PC-3 (cell line): ENCODE results near the gene INSYN2A. TPM values are rescaled to one million over a fixed set of nuclear protein-coding genes. Genes with fewer than 3 reads are reported as not detected.
A peak's percentile ranks its signal among the peaks of the same experiment; 100 is the strongest.

Source experiments
- ATAC-seq: fragments of 200-7000 bp; cut with Tn5 transposase; 2 replicates; pipeline ENCODE4 v1.9.1; 2020; ENCODE audit warnings: mild to moderate bottlenecking, moderate library complexity
- BruUV-seq: library from RNA; stranded (reverse); fragments of 400-500 nt; replicated peaks from 2 replicates; lab custom pipeline; 2021; lab: Mats Ljungman, UMichigan
- CTCF ChIA-PET: fragments of 300-600 bp; sonication (Branson Sonifier 250); formaldehyde crosslinking; loops from one replicate; lab custom pipeline; 2022; ENCODE audit warnings: antibody characterized with exemption; lab: Charles Lee
- POLR2A ChIA-PET: fragments of 300-600 bp; sonication (Branson Sonifier 250); formaldehyde crosslinking; loops from one replicate; lab custom pipeline; 2022; ENCODE audit warnings: antibody characterized with exemption; ENCODE audit not compliant: unreplicated experiment; lab: Charles Lee
- DNase-seq: peaks from one replicate; pipeline ENCODE4 v3.0.0-alpha.2; 2015
- H2AFZ ChIP-seq: fragments of 300-600 bp; sonication (generic); 2 replicates; pipeline ENCODE4 v1.6.0; 2016; ENCODE audit warnings: antibody characterized with exemption, low read length
- H3F3A ChIP-seq: fragments of 300-600 bp; sonication (generic); one replicate; pipeline ENCODE4 v1.6.0; 2017; ENCODE audit warnings: antibody characterized with exemption, low read length, control low read depth, mild to moderate bottlenecking; ENCODE audit not compliant: unreplicated experiment
- H3K27ac ChIP-seq: fragments of 300-600 bp; sonication (generic); 2 replicates; pipeline ENCODE4 v1.5.1; 2016; ENCODE audit warnings: mild to moderate bottlenecking, low read length
- H3K27me3 ChIP-seq: fragments of 300-600 bp; sonication (generic); 2 replicates; pipeline ENCODE4 v1.6.1; 2016; ENCODE audit warnings: low read length, mixed read lengths
- H3K36me3 ChIP-seq: fragments of 300-600 bp; sonication (generic); 2 replicates; pipeline ENCODE4 v1.6.1; 2016; ENCODE audit warnings: low read depth, mixed run types, low read length, mixed read lengths
- H3K4me1 ChIP-seq: fragments of 300-600 bp; sonication (generic); 2 replicates; pipeline ENCODE4 v1.5.1; 2016; ENCODE audit warnings: low read length; ENCODE audit not compliant: insufficient read depth
- H3K4me2 ChIP-seq: fragments of 300-600 bp; sonication (generic); 2 replicates; pipeline ENCODE4 v1.6.0; 2016; ENCODE audit warnings: low read length
- H3K4me3 ChIP-seq: fragments of 300-600 bp; sonication (generic); 2 replicates; pipeline ENCODE4 v1.5.1; 2016; ENCODE audit warnings: mild to moderate bottlenecking, low read length, mixed read lengths
- H3K79me2 ChIP-seq: fragments of 300-600 bp; sonication (generic); 2 replicates; pipeline ENCODE4 v1.6.1; 2017; ENCODE audit warnings: low read length, mixed read lengths
- H3K9ac ChIP-seq: fragments of 300-600 bp; sonication (generic); 2 replicates; pipeline ENCODE4 v1.6.0; 2016; ENCODE audit warnings: mild to moderate bottlenecking, low read length
- H3K9me2 ChIP-seq: fragments of 300-600 bp; sonication (generic); replicated peaks from 2 replicates; pipeline ENCODE4 v1.6.1; 2016; ENCODE audit warnings: mixed run types, low read length, mixed read lengths
- H3K9me3 ChIP-seq: fragments of 300-600 bp; sonication (generic); 2 replicates; pipeline ENCODE4 v1.6.1; 2016; ENCODE audit warnings: low read length, mixed read lengths
- H4K20me1 ChIP-seq: fragments of 300-600 bp; sonication (generic); 2 replicates; pipeline ENCODE4 v1.6.1; 2016; ENCODE audit warnings: low read length, mixed read lengths
- EZH2 ChIP-seq: fragments of 300-600 bp; sonication (generic); IDR thresholded peaks from one replicate; pipeline ENCODE4 v1.6.1; 2017; ENCODE audit warnings: antibody characterized with exemption, mild to moderate bottlenecking, low read length; ENCODE audit not compliant: unreplicated experiment
- EZH2phosphoT487 ChIP-seq: fragments of 300-600 bp; sonication (generic); IDR thresholded peaks from 2 replicates; pipeline ENCODE4 v1.6.1; 2018; ENCODE audit warnings: mild to moderate bottlenecking, antibody characterized with exemption, low read length, borderline replicate concordance
- intact Hi-C: fragments of 100-400 bp; cut with micrococcal nuclease; formaldehyde crosslinking; loops from 2 replicates; pipeline ENCODE4 v1.9.0; 2023
- total RNA-seq: library from RNA; depleted of rRNA; stranded (reverse); fragments of >200 nt; gene quantifications from 2 replicates; pipeline ENCODE4 v1.2.3, GENCODE V29; 2014
- TF ChIP-seq, protein P1 (sequence below): fragments of 300-600 bp; sonication (generic); conservative IDR thresholded peaks from 2 replicates; pipeline ENCODE4 v1.5.1; 2017; ENCODE audit warnings: antibody characterized with exemption, low read depth, mild to moderate bottlenecking, low read length

Gene INSYN2A
- total RNA-seq, 1 experiment from 2014 or later, result not detected

DNA sequence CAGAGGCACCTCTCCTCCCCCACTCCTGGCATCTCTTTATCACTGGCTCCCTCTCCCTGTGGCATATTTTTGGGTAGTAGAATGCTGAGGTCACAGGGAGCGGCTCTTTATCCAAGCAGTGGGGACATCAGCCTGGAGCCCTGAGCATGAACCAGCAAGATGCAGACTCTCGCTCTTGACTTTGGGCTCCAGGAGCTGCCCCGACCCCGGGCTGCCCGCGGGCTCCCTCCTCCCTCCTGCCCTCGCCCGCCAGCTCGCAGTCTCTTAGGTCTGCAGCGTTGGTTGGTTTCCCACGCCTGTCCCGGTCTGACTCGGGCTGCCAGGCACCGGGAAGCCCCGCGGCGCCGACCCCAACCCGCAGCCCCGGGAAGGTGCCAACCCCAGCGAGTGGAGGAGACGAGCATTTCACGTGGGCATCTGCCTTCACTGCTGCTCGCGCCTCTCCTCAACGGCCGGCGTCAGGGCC, 1.3 kb downstream of the INSYN2A start:
- Histone ChIP-seq H3K27me3 (no peaks in the 10 kb centered on the region), H3K27ac (no peak overlapping the region), H3K4me3 (peak overlapping the region; percentile 62; the same call in 1 of the 2 replicates), H3K4me2 (peak overlapping the region; percentile 81; the same call in 1 of the 2 replicates), H3K9me2 (no peaks in the 10 kb centered on the region), H2AFZ (no peak overlapping the region), H3K4me1 (no peaks in the 10 kb centered on the region), H3K36me3 (no peaks in the 10 kb centered on the region), H3K9me3 (no peaks in the 10 kb centered on the region), H3K79me2 (no peaks in the 10 kb centered on the region), H3K9ac (no peak overlapping the region), H4K20me1 (no peaks in the 10 kb centered on the region), H3F3A (no peaks in the 10 kb centered on the region)
- DNase-seq (no peak), ATAC-seq (peak; percentile 8; the same call in 1 of the 2 replicates)
- intact Hi-C loops, result no loop called here
- ChIA-PET POLR2A (no interaction called here), CTCF (no interaction called here)
- no TSS peak for BruUV-seq
- no peak for TF ChIP-seq EZH2
- TF ChIP-seq, protein P1, sequence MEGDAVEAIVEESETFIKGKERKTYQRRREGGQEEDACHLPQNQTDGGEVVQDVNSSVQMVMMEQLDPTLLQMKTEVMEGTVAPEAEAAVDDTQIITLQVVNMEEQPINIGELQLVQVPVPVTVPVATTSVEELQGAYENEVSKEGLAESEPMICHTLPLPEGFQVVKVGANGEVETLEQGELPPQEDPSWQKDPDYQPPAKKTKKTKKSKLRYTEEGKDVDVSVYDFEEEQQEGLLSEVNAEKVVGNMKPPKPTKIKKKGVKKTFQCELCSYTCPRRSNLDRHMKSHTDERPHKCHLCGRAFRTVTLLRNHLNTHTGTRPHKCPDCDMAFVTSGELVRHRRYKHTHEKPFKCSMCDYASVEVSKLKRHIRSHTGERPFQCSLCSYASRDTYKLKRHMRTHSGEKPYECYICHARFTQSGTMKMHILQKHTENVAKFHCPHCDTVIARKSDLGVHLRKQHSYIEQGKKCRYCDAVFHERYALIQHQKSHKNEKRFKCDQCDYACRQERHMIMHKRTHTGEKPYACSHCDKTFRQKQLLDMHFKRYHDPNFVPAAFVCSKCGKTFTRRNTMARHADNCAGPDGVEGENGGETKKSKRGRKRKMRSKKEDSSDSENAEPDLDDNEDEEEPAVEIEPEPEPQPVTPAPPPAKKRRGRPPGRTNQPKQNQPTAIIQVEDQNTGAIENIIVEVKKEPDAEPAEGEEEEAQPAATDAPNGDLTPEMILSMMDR, result no peak
- TF ChIP-seq EZH2phosphoT487, result no peak

DNA sequence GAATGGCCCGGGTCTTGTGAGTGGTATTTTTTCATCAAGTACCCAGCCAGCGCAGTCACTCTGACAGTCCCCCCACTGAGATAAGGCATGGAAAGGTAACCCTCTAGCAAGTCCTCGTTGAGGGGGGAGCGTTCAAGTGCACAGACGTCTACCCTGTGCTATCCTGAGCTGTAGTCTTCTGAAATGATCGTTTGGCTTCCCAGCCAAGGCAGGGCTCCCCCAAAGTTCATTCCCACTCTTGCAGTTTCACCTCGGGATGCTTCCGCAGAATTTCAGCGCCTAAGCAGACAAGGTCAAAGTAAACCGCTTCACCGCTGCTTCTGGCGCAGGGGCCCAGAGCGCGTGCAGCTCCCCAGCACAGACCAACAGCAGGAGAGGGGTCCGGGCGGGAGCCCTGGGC, 1.8 kb downstream of the INSYN2A start:
- intact Hi-C loops, result no loop called here
- no peaks in the 10 kb centered on the region for H3K27me3 ChIP-seq
- no peak overlapping the region for H3K27ac ChIP-seq
- no peaks in the 10 kb centered on the region for H3K9me2 ChIP-seq
- BruUV-seq, result no TSS peak
- H3K4me2 ChIP-seq, result no peak overlapping the region
- H3K9ac ChIP-seq, result no peak overlapping the region
- no peak overlapping the region for H2AFZ ChIP-seq
- CTCF ChIA-PET, result no interaction called here
- POLR2A ChIA-PET, result no interaction called here
- no peaks in the 10 kb centered on the region for H3K9me3 ChIP-seq
- no peaks in the 10 kb centered on the region for H4K20me1 ChIP-seq
- ATAC-seq (no peak), DNase-seq (no peak)
- no peak overlapping the region for H3K4me3 ChIP-seq
- no peaks in the 10 kb centered on the region for H3K36me3 ChIP-seq
- no peak for TF ChIP-seq EZH2
- no peak for TF ChIP-seq EZH2phosphoT487
- TF ChIP-seq, protein P1, result no peak
- H3F3A ChIP-seq, result no peaks in the 10 kb centered on the region
- H3K79me2 ChIP-seq, result no peaks in the 10 kb centered on the region
- no peaks in the 10 kb centered on the region for H3K4me1 ChIP-seq

DNA sequence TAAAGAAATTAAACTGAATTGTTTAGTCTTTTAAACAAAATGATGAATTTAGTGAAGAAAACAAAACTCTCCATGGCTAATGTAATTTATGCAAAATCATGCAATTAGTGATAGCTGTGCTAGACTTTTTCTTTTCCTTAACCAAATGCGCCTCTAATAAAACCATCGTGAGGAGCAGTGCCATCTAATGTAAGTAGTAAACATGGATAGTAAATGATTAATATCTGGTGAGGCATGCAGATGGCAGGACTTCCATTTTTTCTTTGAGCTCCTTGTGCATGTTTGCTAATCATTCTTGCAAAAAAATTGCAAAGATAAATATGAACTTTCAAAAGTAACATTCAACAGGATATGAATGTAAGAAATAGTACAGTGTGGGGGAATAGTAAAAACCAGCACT, 2.3 kb downstream of the INSYN2A start:
- ChIA-PET POLR2A (no interaction called here), CTCF (no interaction called here)
- no peaks in the 10 kb centered on the region for H3K9me3 ChIP-seq
- H3F3A ChIP-seq, result no peaks in the 10 kb centered on the region
- H2AFZ ChIP-seq, result no peak overlapping the region
- no peaks in the 10 kb centered on the region for H4K20me1 ChIP-seq
- no peaks in the 10 kb centered on the region for H3K79me2 ChIP-seq
- no peak overlapping the region for H3K27ac ChIP-seq
- ATAC-seq, result no peak
- DNase-seq, result no peak
- H3K9ac ChIP-seq, result no peak overlapping the region
- H3K36me3 ChIP-seq, result no peaks in the 10 kb centered on the region
- no TSS peak for BruUV-seq
- H3K4me3 ChIP-seq, result no peak overlapping the region
- H3K4me2 ChIP-seq, result no peak overlapping the region
- intact Hi-C loops, result no loop called here
- TF ChIP-seq EZH2, result no peak
- TF ChIP-seq, protein P1, result no peak
- TF ChIP-seq EZH2phosphoT487, result no peak
- no peaks in the 10 kb centered on the region for H3K4me1 ChIP-seq
- H3K9me2 ChIP-seq, result no peaks in the 10 kb centered on the region
- H3K27me3 ChIP-seq, result no peaks in the 10 kb centered on the region
